Left ventricle myocardium inferior (tissue), 1 donor: ENCODE measurements around the gene PTPN6. TPM values are rescaled to one million over a fixed set of nuclear protein-coding genes. Genes with fewer than 3 reads are reported as not detected.
"Not testable (repeated sequence)": the region's sequence is repeated elsewhere in the genome, so short reads cannot be mapped to it uniquely, and the experiment has no call there.

Experiments used
- DNase-seq: peaks from one replicate; pipeline ENCODE4 v3.0.0-alpha.2; 2020
- H3K27ac ChIP-seq: fragments of 200-600 bp; replicated peaks from 2 replicates; pipeline ENCODE4 v1.8.0; 2021
- H3K27me3 ChIP-seq: fragments of 200-600 bp; 2 replicates; pipeline ENCODE4 v1.8.0; 2021; ENCODE audit warnings: low read depth
- H3K36me3 ChIP-seq: fragments of 200-600 bp; 2 replicates; pipeline ENCODE4 v1.8.0; 2021
- H3K4me1 ChIP-seq: fragments of 200-600 bp; 2 replicates; pipeline ENCODE4 v1.8.0; 2021
- H3K4me3 ChIP-seq: fragments of 200-600 bp; 2 replicates; pipeline ENCODE4 v1.8.0; 2021; ENCODE audit warnings: mild to moderate bottlenecking, moderate library complexity
- H3K9me3 ChIP-seq: fragments of 200-600 bp; replicated peaks from 2 replicates; pipeline ENCODE4 v1.8.0; 2021
- intact Hi-C: fragments of 100-400 bp; cut with micrococcal nuclease; formaldehyde crosslinking; loops from one replicate; pipeline ENCODE4 v1.11.0; 2022
- long read RNA-seq: library from polyadenylated mRNA; unstranded; transcript quantifications from one replicate; pipeline ENCODE4 v2.0.0, GENCODE V29; 2021
- total RNA-seq: library from RNA; stranded (reverse); fragmentation: NEBNext Ultra II Directional; extraction: Animal tissue kit (Norgen Biotek cat#: 25700); gene quantifications from one replicate; pipeline ENCODE4 v1.2.1, GENCODE V29; 2021
- TF ChIP-seq, protein P1 (sequence below): fragments of 200-600 bp; IDR thresholded peaks from 2 replicates; pipeline ENCODE4 v1.8.0; 2021; ENCODE audit warnings: antibody characterized with exemption, mild to moderate bottlenecking, borderline replicate concordance
- donor health status: DM: no; HTN: yes; CAD: no; lungs with severe emphysema.

Gene PTPN6
- 6.7 TPM for total RNA-seq
- long read RNA-seq, partial matches to known transcripts: 1 of 7 reads
- long read RNA-seq, other reads (novel, unspliced or antisense): 2 of 7 reads

- H3K27me3 ChIP-seq: no peaks in the 10 kb centered on the region
- TF ChIP-seq, protein P1, sequence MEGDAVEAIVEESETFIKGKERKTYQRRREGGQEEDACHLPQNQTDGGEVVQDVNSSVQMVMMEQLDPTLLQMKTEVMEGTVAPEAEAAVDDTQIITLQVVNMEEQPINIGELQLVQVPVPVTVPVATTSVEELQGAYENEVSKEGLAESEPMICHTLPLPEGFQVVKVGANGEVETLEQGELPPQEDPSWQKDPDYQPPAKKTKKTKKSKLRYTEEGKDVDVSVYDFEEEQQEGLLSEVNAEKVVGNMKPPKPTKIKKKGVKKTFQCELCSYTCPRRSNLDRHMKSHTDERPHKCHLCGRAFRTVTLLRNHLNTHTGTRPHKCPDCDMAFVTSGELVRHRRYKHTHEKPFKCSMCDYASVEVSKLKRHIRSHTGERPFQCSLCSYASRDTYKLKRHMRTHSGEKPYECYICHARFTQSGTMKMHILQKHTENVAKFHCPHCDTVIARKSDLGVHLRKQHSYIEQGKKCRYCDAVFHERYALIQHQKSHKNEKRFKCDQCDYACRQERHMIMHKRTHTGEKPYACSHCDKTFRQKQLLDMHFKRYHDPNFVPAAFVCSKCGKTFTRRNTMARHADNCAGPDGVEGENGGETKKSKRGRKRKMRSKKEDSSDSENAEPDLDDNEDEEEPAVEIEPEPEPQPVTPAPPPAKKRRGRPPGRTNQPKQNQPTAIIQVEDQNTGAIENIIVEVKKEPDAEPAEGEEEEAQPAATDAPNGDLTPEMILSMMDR: no peak
- no peaks in the 10 kb centered on the region for H3K9me3 ChIP-seq
- H3K27ac ChIP-seq: peak within 1 kb of the TSS; percentile 66
- H3K4me3 ChIP-seq: peak within 1 kb of the TSS; percentile 51
- DNase-seq: peak; percentile 72
- intact Hi-C loops: no loop called here
- peaks cover 13% of the 10 kb centered on the region for H3K36me3 ChIP-seq
- peaks cover 26% of the 10 kb centered on the region for H3K4me1 ChIP-seq
Observed at GRCh38 chr12:6950811-6951540, at the start of gene PTPN6. PTPN6 (plus strand) TSS chr12:6951356; CDS start chr12:6951513, 157 bp downstream.

GRCh38 chr12:6902448-6902847, 48.7 kb upstream of the PTPN6 start:
- TF ChIP-seq, protein P1: no peak

GRCh38 chr12:6903722-6904121, 47.4 kb upstream of the PTPN6 start:
- intact Hi-C loops: no loop called here
- no peaks in the 10 kb centered on the region for H3K9me3 ChIP-seq
- no peaks in the 10 kb centered on the region for H3K27me3 ChIP-seq
- H3K36me3 ChIP-seq: no peaks in the 10 kb centered on the region
- H3K4me1 ChIP-seq: peaks cover 14% of the 10 kb centered on the region
- no peak overlapping the region for H3K27ac ChIP-seq
- TF ChIP-seq, protein P1: no peak
- no peak for DNase-seq
- no peak overlapping the region for H3K4me3 ChIP-seq

More at GRCh38 chr12:6902448-6902847, 48.7 kb upstream of the PTPN6 start:
- no peaks in the 10 kb centered on the region for H3K27me3 ChIP-seq
- intact Hi-C loops: no loop called here
- H3K27ac ChIP-seq: no peak overlapping the region
- no peaks in the 10 kb centered on the region for H3K9me3 ChIP-seq
- DNase-seq: no peak
- no peaks in the 10 kb centered on the region for H3K36me3 ChIP-seq
- no peak overlapping the region for H3K4me3 ChIP-seq
- peaks cover 14% of the 10 kb centered on the region for H3K4me1 ChIP-seq

DNA sequence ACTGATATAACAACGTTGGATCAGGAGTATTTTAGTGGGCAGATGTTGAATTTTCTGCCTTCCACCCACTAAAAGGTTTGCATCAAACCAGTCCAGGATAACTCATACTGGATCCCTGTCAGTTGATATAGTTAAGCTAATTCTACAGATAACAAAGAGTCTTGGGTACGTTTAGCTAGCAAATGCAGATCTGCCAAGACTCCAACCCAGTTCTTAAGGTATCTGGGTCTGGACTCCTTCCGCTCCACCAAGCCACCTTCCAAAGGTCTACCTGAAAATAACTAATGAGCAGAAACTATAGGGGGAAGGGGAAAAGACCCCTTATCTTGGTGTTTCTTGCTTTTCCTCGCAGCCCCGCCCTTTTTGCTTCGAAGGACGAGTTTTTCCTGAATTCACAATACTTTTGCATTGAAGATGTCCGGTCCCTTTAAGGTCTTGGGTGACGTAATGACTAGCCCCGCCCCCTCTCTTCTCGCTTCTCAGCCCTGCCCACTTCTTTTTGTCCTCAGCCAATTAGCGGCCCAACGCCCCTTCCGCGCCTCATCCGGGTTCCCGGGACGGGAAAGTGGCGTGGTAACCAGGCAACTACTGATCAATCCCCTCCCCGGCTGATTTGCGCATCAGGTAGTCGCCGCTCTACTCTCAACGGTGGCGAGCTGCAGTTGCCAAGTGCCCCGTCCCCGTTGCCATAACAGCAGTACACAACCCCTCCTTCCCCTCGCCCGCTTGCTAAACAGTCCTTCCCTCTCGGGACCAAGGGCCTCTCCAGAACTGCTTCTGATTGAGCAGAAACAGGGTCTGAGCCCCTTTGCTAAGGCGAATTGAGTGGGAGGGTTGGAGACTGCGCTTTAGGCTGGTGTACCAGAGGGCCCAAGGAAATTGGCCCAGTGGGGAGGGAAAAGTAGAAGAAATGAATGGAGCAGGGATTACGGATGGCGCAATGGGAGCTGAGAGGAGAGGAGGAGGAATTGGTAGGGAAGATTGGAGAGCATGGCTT, 46.6 kb upstream of the PTPN6 start, which contains the start of gene LRRC23:
TSS of gene LRRC23 (plus strand) at position 543 of the 997 bp plus-strand sequence. CDS start 812 bp downstream, outside the sequence.
- intact Hi-C loops: no loop called here
- TF ChIP-seq, protein P1: no peak
- Histone ChIP-seq H3K27me3 (no peaks in the 10 kb centered on the region), H3K36me3 (no peaks in the 10 kb centered on the region), H3K9me3 (no peaks in the 10 kb centered on the region), H3K4me1 (peaks cover 14% of the 10 kb centered on the region), H3K4me3 (peak within 1 kb of the TSS; percentile 74), H3K27ac (peak within 1 kb of the TSS; percentile 77)
- DNase-seq: peak; percentile 96

DNA sequence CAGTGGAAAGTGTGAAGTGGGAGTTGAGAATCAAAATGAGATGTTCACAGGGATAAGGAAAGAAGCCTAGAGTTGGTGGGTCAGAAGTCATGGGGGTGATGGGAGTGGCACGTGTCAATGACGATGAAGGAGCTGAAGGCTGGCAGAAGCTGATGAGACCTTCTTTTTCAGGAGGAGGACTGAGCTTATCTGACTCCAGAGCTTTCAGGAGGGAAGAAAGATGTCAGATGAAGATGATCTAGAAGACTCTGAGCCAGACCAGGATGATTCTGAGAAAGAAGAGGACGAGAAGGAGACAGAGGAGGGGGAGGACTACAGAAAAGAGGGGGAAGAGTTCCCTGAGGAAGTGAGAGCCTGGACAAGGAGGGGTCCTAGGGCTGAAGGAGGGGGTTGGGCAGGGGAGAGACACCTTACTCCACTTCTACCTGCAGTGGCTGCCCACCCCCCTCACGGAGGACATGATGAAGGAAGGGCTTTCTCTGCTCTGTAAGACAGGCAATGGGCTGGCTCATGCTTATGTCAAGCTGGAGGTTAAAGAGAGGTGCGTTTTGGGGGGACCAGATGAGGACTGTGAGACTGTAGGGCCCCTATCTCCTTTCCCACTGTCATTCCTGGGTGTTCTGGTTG, 45.6 kb upstream of the PTPN6 start:
- H3K9me3 ChIP-seq: no peaks in the 10 kb centered on the region
- peak overlapping the region; percentile 74 for H3K4me3 ChIP-seq
- intact Hi-C loops: no loop called here
- peaks cover 14% of the 10 kb centered on the region for H3K4me1 ChIP-seq
- no peaks in the 10 kb centered on the region for H3K27me3 ChIP-seq
- no peak for DNase-seq
- TF ChIP-seq, protein P1: no peak
- no peaks in the 10 kb centered on the region for H3K36me3 ChIP-seq
- H3K27ac ChIP-seq: peak overlapping the region; percentile 77

DNA sequence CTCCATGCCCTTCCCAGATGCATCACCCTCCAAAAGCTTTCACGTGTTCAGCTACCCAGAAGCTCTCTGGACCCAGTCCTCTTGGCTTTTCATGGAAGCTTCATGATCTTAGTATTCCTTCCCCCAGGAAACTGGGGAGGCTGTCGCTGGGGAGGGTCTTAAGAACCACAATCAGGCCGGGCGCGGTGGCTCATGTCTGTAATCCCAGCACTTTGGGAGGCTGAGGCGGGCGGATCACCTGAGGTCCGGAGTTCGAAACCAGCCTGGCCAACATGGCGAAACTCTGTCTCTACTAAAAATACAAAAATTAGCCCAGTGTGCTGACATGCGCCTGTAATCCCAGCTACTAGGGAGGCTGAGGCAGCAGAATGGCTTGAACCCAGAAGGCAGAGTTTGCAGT, 43.0 kb upstream of the PTPN6 start:
- H3K4me3 ChIP-seq, DNase-seq, H3K9me3 ChIP-seq, intact Hi-C loops, H3K36me3 ChIP-seq, H3K27me3 ChIP-seq, H3K27ac ChIP-seq: not testable (repeated sequence)
- H3K4me1 ChIP-seq: peaks cover 14% of the 10 kb centered on the region
